Brain microvascular endothelial cell (primary cell): ENCODE data around the gene MST1R.

Experiments used
- DNase-seq: peaks from one replicate; pipeline ENCODE4 v3.0.0-alpha.2; 2020
- H3K27ac ChIP-seq: fragments of 250-450 bp; sonication (Bioruptor Pico); 2 replicates; pipeline ENCODE4 v1.5.1; 2020; ENCODE audit warnings: mild to moderate bottlenecking, moderate library complexity
- H3K27me3 ChIP-seq: fragments of 250-450 bp; sonication (Bioruptor Pico); replicated peaks from 2 replicates; pipeline ENCODE4 v1.5.1; 2020; ENCODE audit warnings: mild to moderate bottlenecking
- H3K36me3 ChIP-seq: fragments of 250-450 bp; sonication (Bioruptor Pico); replicated peaks from 2 replicates; pipeline ENCODE4 v1.5.1; 2020; ENCODE audit warnings: mild to moderate bottlenecking
- H3K4me3 ChIP-seq: 2 replicates; pipeline ENCODE4 v1.5.1; 2011; ENCODE audit warnings: low read depth, mild to moderate bottlenecking, control low read depth, low read length, moderate library complexity
- CTCF ChIP-seq: IDR thresholded peaks from 2 replicates; pipeline ENCODE4 v1.5.1; 2011; ENCODE audit warnings: low read depth, mild to moderate bottlenecking, moderate library complexity, low read length, control low read depth, inconsistent platforms; ENCODE audit errors: missing control alignments
- in situ Hi-C: cut with HindIII; loops from 2 replicates; pipeline ENCODE4 v1.10.0; 2017; ENCODE audit warnings: low sequenced_read_pairs, low pct_ligation_motif_present

MST1R gene

DNA sequence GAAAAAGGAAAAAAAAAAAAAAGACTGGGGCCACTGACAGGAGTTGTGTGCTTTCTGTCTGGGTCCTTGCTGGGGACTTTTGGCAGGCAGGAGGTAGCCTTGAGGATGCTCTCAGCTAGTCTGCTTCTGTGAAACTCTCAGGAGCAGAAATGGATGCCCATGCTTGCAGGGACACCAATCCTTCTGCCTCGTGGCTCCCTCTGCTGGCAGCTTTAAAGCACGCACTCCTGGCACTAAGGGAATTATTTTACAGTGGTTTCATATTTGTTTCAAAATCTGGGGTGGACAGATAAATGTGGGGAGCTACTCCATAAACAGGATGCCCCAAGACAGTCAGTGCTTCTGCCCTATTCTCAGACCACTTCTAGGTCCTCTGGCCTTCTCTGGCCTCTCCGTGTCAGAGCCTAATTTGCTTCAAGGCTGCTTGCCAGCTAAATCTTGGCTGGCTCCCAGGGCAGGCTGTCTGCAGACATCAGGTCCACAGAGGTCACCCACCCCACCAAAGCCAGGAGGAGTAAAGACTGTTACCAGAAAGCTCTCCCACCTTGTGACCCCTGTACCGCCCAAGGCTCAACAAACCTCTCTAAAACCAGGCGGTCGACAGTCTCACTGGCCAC, 64.4 kb downstream of the MST1R start:
- H3K36me3 ChIP-seq, result no peaks in the 10 kb centered on the region
- no peak overlapping the region for H3K27ac ChIP-seq
- DNase-seq, result peak; percentile 66
- peak; percentile 91 for TF ChIP-seq CTCF
- H3K27me3 ChIP-seq, result no peaks in the 10 kb centered on the region
- in situ Hi-C loops, result no loop called here
- no peak overlapping the region for H3K4me3 ChIP-seq
